Activated CD8-positive, alpha-beta T cell treated with anti-CD3 and anti-CD28 coated beads, Interleukin-2, amount 10 ng/mL, durations not matched to agents 7 days and 5 days (primary cell): ENCODE results near the gene GGTLC2. TPM values are rescaled to one million over a fixed set of nuclear protein-coding genes. Genes with fewer than 3 reads are reported as not detected.
"Not testable (repeated sequence)": the region's sequence is repeated elsewhere in the genome, so short reads cannot be mapped to it uniquely, and the experiment has no call there.

ENCODE experiments used
- ATAC-seq: fragments of 150-1000 bp; cut with Tn5 transposase; one replicate; pipeline ENCODE4 v1.10.0; 2021; ENCODE audit warnings: moderate library complexity
- CTCF ChIA-PET: fragments of 350-600 bp; sonication (Branson Sonifier 250); formaldehyde crosslinking; loops from one replicate; lab custom pipeline; 2021; ENCODE audit warnings: antibody characterized with exemption; lab: Charles Lee
- POLR2A ChIA-PET: fragments of 350-600 bp; sonication (Branson Sonifier 250); formaldehyde crosslinking; loops from one replicate; lab custom pipeline; 2021; ENCODE audit warnings: antibody characterized with exemption; lab: Charles Lee
- DNase-seq: peaks from one replicate; pipeline ENCODE4 v3.0.0-alpha.2; 2020
- H3K27ac Mint-ChIP-seq: one replicate; pipeline ENCODE4 v1.8.0; 2021; ENCODE audit warnings: mild to moderate bottlenecking, mixed read lengths
- H3K27me3 Mint-ChIP-seq: one replicate; pipeline ENCODE4 v1.8.0; 2021; ENCODE audit warnings: low read depth, mixed read lengths
- H3K36me3 Mint-ChIP-seq: one replicate; pipeline ENCODE4 v1.8.0; 2021; ENCODE audit warnings: low read depth, mixed read lengths
- H3K4me1 Mint-ChIP-seq: one replicate; pipeline ENCODE4 v1.8.0; 2021; ENCODE audit warnings: low read depth, mixed read lengths
- H3K4me3 Mint-ChIP-seq: one replicate; pipeline ENCODE4 v1.8.0; 2021; ENCODE audit warnings: mild to moderate bottlenecking, mixed read lengths
- H3K9me3 Mint-ChIP-seq: one replicate; pipeline ENCODE4 v1.8.0; 2022; ENCODE audit warnings: mixed read lengths; ENCODE audit not compliant: insufficient read depth
- total RNA-seq, 2 experiments: library from RNA; stranded (reverse); gene quantifications; one replicate each; pipeline ENCODE4 v1.2.3, GENCODE V29; 2021

GGTLC2 gene
- total RNA-seq, 2 experiments from 2014 or later: not detected

DNA sequence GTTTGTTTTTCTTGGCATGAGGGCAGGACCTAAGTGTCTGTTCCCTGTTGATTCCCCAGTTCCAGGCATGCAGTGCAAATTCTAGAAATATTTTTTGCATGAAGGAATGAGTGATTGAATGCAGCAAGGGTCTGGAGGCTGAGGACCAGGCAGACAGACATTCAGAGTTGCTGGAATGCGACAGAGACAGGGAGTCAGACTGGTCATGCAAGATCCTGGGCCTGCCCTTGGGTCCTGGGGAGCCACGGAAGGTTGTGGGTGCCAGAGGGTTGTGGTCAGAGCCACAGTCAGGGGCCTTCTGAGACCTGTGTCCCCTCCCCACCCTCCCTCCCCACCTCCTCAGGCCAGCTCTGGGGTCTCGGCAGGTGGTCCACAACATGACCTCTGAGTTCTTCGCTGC lies 1.6 kb downstream of the GGTLC2 start:
- H3K4me3 Mint-ChIP-seq, H3K4me1 Mint-ChIP-seq, H3K9me3 Mint-ChIP-seq, CTCF ChIA-PET, DNase-seq, POLR2A ChIA-PET, H3K27ac Mint-ChIP-seq, ATAC-seq, H3K27me3 Mint-ChIP-seq, H3K36me3 Mint-ChIP-seq: not testable (repeated sequence)

DNA sequence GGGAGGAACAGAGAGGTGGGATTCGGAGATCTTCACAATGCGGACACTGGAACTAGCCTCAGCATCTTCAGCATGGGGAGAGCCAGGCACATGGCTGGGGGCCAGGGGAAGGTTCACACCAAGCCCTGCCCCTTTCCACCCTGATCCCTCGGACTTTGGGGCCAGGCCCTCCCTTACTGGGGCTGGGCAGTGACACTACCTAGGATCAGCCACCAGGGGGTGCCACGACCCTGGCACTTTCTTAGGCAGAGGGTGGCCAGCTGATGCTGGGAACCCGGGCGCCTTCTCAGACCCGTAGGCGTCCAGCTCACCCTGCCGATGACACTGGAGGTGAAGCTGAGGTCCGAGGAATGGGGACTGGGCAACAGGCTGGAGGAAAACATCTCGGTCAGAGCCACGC lies 3.5 kb downstream of the GGTLC2 start:
- DNase-seq, H3K27ac Mint-ChIP-seq, H3K36me3 Mint-ChIP-seq, H3K4me3 Mint-ChIP-seq, H3K4me1 Mint-ChIP-seq, H3K9me3 Mint-ChIP-seq, ATAC-seq, H3K27me3 Mint-ChIP-seq, CTCF ChIA-PET, POLR2A ChIA-PET: not testable (repeated sequence)

DNA sequence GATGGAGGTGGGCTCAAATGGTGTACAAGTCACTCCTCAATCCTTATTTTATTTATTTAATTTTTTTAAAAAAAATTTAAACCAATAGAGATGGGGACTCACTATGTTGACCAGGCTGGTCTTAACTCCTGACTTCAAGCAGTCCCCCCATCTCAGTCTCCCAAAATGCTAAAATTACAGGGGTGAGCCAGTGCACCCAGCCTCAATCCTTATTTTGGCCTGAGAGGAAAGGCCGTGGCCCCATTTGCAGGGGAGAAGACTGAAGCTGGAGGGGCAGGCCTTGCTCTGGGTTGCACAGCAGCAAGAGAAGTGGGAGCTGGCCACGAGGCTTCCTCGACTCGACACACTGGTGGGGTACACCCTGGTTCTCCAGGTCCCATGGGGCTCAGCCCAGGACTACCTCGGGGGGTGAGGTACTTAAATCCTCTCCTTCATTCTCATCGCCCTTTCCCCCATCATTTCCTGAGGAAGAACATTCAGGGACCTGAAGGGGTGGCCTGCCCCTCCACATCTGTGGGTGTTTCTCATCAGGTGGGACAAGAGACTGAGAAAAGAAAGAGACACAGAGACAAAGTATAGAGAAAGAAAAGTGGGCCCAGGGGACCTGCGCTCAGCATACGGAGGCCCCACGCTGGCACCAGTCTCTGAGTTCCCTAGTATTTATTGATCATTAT lies 4.6 kb downstream of the GGTLC2 start:
- ATAC-seq, H3K4me3 Mint-ChIP-seq, POLR2A ChIA-PET, H3K4me1 Mint-ChIP-seq, H3K27ac Mint-ChIP-seq, H3K27me3 Mint-ChIP-seq, DNase-seq, H3K9me3 Mint-ChIP-seq, H3K36me3 Mint-ChIP-seq, CTCF ChIA-PET: not testable (repeated sequence)

DNA sequence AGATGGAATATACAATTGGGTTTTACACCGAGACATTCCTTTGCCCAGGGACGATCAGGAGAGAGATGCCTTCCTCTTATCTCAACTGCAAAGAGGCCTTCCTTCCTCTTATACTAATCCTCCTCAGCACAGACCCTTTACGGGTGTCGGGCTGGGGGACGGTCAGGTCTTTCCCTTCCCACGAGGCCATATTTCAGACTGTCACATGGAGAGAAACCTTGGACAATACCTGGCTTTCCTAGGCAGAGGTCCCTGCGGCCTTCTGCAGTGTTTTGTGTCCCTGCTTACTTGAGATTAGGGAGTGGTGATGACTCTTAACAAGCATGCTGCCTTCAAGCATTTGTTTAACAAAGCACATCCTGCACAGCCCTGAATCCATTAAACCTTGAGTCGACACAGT lies 5.3 kb downstream of the GGTLC2 start:
- H3K36me3 Mint-ChIP-seq, H3K27me3 Mint-ChIP-seq, ATAC-seq, H3K9me3 Mint-ChIP-seq, CTCF ChIA-PET, H3K27ac Mint-ChIP-seq, POLR2A ChIA-PET, H3K4me3 Mint-ChIP-seq, DNase-seq: not testable (repeated sequence)
- H3K4me1 Mint-ChIP-seq: peaks cover 11% of the 10 kb centered on the region

DNA sequence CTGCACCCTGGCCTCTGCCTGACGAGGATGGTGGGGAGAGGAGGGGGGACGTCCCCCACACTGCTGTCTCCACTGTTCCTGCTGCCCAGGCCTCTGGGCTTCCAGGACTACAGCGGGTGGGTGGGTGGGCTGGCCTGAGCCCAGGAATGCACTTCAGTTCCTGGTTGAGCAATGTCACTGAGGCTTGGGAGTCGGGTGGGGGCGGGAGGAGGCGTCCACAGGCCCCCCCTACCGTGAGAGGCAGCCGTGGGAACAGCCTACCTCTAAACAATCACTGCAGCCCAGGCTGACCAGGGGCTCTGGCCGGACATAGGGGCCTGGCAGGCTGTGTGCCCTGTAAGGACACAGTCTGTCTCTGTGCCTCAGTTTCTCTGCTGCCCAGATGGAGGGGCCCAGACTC lies 6.0 kb downstream of the GGTLC2 start:
- POLR2A ChIA-PET, DNase-seq, H3K4me3 Mint-ChIP-seq, H3K9me3 Mint-ChIP-seq, ATAC-seq, H3K27ac Mint-ChIP-seq, CTCF ChIA-PET, H3K36me3 Mint-ChIP-seq, H3K27me3 Mint-ChIP-seq: not testable (repeated sequence)
- peaks cover 15% of the 10 kb centered on the region for H3K4me1 Mint-ChIP-seq

DNA sequence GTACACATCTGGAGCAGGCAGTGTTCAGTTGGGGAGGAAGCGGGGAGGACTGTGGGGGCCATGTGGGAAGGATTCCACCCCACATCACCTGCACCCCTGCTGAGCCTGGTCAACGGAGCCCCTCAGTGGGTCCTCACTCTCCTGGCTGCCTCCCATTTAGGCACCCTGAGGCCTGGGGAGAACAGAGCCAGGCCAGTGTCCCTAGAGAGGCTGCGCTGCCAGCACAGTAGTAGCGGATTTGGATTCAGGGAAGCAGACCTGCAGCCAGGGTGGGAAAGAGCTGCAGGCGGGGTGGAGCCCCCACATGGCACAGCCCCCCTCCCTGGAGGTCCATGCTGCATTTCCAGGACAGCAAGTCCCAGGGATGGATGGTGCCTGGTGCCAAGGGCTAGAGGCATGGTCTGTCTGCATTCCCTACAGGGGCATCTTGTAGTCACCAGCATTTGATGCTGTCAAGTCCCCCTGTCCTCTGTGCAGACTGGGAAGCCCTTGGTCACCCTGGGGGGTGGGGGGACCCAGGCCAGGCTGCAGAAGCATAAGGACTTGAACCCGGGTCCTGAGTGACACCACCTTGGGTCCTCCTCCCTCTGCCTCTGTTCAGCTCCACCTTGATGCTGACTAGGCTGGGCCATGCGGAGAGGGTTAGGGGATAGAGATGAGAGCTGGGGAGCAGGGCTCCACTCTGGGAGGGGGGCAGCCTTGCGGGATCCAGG lies 6.5 kb downstream of the GGTLC2 start:
- POLR2A ChIA-PET, ATAC-seq, CTCF ChIA-PET: not testable (repeated sequence)

DNA sequence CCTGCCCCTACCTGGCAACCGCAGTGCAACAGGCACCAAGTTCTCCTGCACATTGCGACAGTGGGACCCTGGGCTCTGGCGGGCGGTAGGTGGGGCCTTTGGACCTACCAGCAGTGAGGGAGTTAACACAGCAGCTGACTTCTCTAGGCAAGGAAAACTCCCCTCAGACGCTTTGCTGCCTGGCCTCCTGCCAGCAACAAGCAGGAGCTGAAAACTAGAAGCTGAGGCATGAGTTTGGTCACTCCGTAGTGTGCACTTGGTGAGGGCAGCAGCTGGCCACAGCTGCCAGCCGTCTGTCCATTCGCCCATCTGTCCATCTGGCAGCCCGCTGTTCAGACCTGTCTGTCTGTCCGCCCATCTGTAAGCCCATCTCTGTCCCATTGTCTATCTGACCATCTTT lies 7.2 kb downstream of the GGTLC2 start:
- H3K27ac Mint-ChIP-seq, POLR2A ChIA-PET, H3K9me3 Mint-ChIP-seq, H3K4me3 Mint-ChIP-seq, H3K27me3 Mint-ChIP-seq, CTCF ChIA-PET, ATAC-seq, DNase-seq, H3K36me3 Mint-ChIP-seq: not testable (repeated sequence)
- peaks cover 15% of the 10 kb centered on the region for H3K4me1 Mint-ChIP-seq

More for the DNA sequence above, 6.5 kb downstream of the GGTLC2 start:
- H3K27ac Mint-ChIP-seq, H3K4me3 Mint-ChIP-seq, H3K36me3 Mint-ChIP-seq, DNase-seq, H3K27me3 Mint-ChIP-seq, H3K9me3 Mint-ChIP-seq: not testable (repeated sequence)
- peaks cover 15% of the 10 kb centered on the region for H3K4me1 Mint-ChIP-seq

DNA sequence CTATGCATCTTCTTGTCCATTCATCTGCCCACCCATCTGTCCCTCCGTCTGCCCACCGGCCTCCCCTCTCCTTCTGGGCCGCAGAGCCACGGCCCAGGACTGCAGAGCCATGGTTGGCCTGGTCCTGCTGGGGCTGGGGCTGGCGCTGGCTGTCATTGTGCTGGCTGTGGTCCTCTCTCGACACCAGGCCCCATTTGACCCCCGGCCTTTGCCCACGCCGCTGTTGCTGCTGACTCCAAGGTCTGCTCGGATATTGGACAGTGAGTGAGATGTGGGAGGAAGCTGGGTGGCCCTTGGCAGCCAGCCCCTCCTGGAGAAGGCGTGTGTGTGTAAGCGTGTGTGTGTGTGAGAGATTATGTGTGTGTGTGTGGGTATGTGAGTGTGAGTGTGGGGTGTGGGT lies 7.7 kb downstream of the GGTLC2 start:
- H3K27ac Mint-ChIP-seq, H3K27me3 Mint-ChIP-seq, H3K9me3 Mint-ChIP-seq, H3K36me3 Mint-ChIP-seq, H3K4me3 Mint-ChIP-seq, CTCF ChIA-PET, DNase-seq, ATAC-seq, POLR2A ChIA-PET: not testable (repeated sequence)
- peaks cover 15% of the 10 kb centered on the region for H3K4me1 Mint-ChIP-seq

DNA sequence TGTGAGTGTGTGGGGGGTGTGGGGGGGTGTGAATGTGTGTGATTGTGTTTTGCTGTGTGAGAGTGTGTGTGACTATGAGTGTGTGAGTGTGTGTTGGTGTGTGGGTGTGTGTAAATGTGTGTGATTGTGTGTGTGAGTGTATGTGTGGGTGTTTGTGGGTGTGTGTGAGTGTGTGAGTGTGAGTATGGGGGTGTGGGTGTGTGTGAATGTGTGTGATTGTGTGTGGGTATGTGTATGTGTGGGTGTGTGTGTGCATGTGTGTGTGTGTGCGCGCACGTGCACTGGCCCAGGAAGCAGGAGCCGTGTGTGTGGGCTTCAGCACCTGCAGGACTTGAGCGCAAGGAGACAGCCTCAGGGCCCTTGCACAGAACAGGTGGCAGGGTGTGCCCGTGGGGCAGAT lies 8.2 kb downstream of the GGTLC2 start:
- H3K27ac Mint-ChIP-seq: peak overlapping the region; percentile 66
- H3K36me3 Mint-ChIP-seq, ATAC-seq, H3K4me3 Mint-ChIP-seq, DNase-seq, H3K9me3 Mint-ChIP-seq, POLR2A ChIA-PET, H3K27me3 Mint-ChIP-seq, CTCF ChIA-PET: not testable (repeated sequence)
- peaks cover 15% of the 10 kb centered on the region for H3K4me1 Mint-ChIP-seq

DNA sequence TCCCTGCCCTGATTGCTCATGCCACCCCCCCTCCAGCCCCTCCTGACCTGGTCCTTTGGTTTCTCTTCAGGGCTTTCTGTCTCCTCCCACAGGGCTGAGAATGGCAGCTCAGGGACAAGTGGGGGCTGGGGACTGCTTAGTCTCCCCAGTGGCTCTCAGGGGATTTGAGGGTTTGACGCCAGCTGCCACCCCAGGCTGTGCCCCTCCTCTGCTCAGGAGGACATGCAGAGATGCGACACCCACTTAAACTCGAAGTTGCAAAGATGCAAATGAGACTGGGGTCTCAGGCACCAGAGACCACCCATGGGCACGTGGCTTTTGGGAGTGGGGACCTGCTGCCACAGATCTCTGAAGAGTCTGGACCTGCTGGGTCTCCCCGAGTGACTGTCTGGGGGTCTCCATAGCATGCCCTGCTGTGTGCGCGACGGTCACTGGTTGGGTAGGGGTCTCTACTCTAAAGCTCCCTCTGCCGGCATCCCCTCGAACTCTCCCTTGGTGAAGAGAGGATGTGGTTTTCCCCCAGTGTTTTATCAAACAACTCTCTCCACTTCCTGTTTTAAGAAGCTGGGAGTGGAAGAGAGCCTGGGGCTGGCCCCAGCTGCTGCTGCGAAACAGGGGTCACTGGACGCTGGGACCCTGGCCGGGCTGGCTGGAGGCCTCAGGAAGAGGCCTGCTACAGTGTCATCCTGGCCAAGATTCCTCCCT lies 9.4 kb downstream of the GGTLC2 start:
- ATAC-seq, H3K27me3 Mint-ChIP-seq, H3K36me3 Mint-ChIP-seq, H3K27ac Mint-ChIP-seq, H3K9me3 Mint-ChIP-seq, H3K4me3 Mint-ChIP-seq, POLR2A ChIA-PET, DNase-seq: not testable (repeated sequence)
- CTCF ChIA-PET: interaction anchor here (0.6 kb wide), 1 partner anchor 12 kb away, joined by 5 read pairs; no protein-coding TSS in a partner anchor
- H3K4me1 Mint-ChIP-seq: peaks cover 15% of the 10 kb centered on the region

DNA sequence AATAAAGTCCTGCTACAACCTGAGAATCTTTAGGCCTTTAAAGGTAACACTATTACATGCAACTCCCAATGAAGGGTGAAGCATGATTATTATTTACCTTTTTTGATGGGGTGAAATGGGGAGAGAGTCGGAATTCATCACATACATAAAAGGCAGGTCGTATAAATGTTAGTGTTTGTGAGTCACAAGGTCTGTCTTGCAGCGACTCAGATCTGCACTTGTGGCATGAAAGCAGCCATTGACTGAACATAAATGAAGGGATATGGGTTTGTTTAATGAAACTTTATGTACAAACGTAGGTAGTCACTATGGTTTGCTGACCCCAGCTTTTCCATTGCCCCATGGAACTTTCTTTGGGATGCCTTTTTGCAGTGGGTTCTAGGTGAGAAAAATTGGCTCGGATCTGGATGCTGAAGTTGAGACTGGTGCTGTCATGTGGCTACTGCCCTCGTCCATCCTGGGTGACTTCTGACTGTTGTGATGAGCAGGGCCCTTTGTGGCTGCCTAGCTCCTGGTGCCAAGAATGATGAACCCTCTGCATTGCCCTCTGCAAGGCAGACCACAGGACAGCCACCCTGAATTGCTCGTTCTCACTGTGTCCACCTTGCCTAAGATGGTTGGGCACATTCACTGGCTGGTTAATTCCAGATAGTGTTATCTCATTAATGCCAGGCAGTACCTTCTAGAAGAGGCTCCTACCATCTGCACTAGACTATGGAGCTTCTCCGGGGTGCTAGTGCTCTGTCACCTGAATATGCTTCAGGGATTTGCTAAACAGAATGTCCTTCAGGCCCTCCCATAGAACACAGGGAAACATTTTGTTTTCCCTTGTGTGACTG lies 11.3 kb downstream of the GGTLC2 start:
- Mint-ChIP-seq H3K4me1 (peaks cover 15% of the 10 kb centered on the region), H3K36me3 (no peaks in the 10 kb centered on the region), H3K27me3 (peaks cover 3% of the 10 kb centered on the region), H3K27ac (no peak overlapping the region), H3K4me3 (no peak overlapping the region), H3K9me3 (no peaks in the 10 kb centered on the region)
- no peak for DNase-seq
- ATAC-seq: no peak
- ChIA-PET POLR2A (no interaction called here), CTCF (no interaction called here)
